ENCODE data around the gene COL4A6.

COL4A6 gene

GRCh38 chrX:108270739-108271396, 167.4 kb downstream of the COL4A6 start:
- no peak for DNase-seq (ENCODE audit: low read depth in 2 of 2)

GRCh38 chrX:108270280-108270679, 167.9 kb downstream of the COL4A6 start:
- DNase-seq (ENCODE audit: low read depth in 2 of 2) = no peak

GRCh38 chrX:108268434-108269080, 169.7 kb downstream of the COL4A6 start:
- no peak for DNase-seq (ENCODE audit: low read depth in 2 of 2)

GRCh38 chrX:108267557-108267956, 170.7 kb downstream of the COL4A6 start:
- DNase-seq (ENCODE audit: low read depth in 2 of 2) = no peak

- no peak for DNase-seq (ENCODE audit: low read depth in 2 of 2)
Observed at GRCh38 chrX:108264376-108264775, 173.8 kb downstream of the COL4A6 start.

GRCh38 chrX:108261549-108262203, 176.5 kb downstream of the COL4A6 start:
- no peak for DNase-seq (ENCODE audit: low read depth in 2 of 2)

GRCh38 chrX:108257556-108257955, 180.7 kb downstream of the COL4A6 start:
- DNase-seq (ENCODE audit: low read depth in 2 of 2) = no peak

- DNase-seq (ENCODE audit: low read depth in 2 of 2) = no peak
Observed at GRCh38 chrX:108254636-108255035, 183.6 kb downstream of the COL4A6 start.

- DNase-seq (ENCODE audit: low read depth in 2 of 2) = no peak
Observed at GRCh38 chrX:108250654-108251579, 187.3 kb downstream of the COL4A6 start.

GRCh38 chrX:108246304-108246954, 191.8 kb downstream of the COL4A6 start:
- no peak for DNase-seq (ENCODE audit: low read depth in 2 of 2)

- DNase-seq (ENCODE audit: low read depth in 2 of 2) = no peak
Observed at GRCh38 chrX:108245462-108245861, 192.8 kb downstream of the COL4A6 start.

GRCh38 chrX:108235986-108236385, 202.2 kb downstream of the COL4A6 start:
- DNase-seq (ENCODE audit: low read depth in 2 of 2) = no peak

GRCh38 chrX:108230574-108230973, 207.6 kb downstream of the COL4A6 start:
- DNase-seq (ENCODE audit: low read depth in 2 of 2) = no peak

GRCh38 chrX:108224727-108225621, 213.2 kb downstream of the COL4A6 start:
- no peak for DNase-seq (ENCODE audit: low read depth in 2 of 2)

GRCh38 chrX:108224218-108224617, 214.0 kb downstream of the COL4A6 start:
- DNase-seq (ENCODE audit: low read depth in 2 of 2) = no peak

GRCh38 chrX:108223585-108223984, 214.6 kb downstream of the COL4A6 start:
- DNase-seq (ENCODE audit: low read depth in 2 of 2) = no peak

GRCh38 chrX:108221301-108221864, 216.8 kb downstream of the COL4A6 start:
- no peak for DNase-seq (ENCODE audit: low read depth in 2 of 2)

- no peak for DNase-seq (ENCODE audit: low read depth in 2 of 2)
Observed at GRCh38 chrX:108219949-108220601, 218.1 kb downstream of the COL4A6 start.

GRCh38 chrX:108217876-108218275, 220.3 kb downstream of the COL4A6 start:
- no peak for DNase-seq (ENCODE audit: low read depth in 2 of 2)

Measured in stimulated activated CD4-positive, alpha-beta T cell treated with anti-CD3 and anti-CD28 coated beads, Interleukin-1b, Interleukin-23, amount 100 ng/mL, for 4 hours (primary cell).